K562 (cell line): ENCODE measurements around the gene CACNA1C. TPM values are rescaled to one million over a fixed set of nuclear protein-coding genes. Genes with fewer than 3 reads are reported as not detected.

Experiments
- ATAC-seq: fragments of 200-7000 bp; cut with Tn5 transposase; 3 replicates; pipeline ENCODE4 v1.9.1; 2020; ENCODE audit warnings: moderate library complexity
- BruUV-seq: library from RNA; stranded (reverse); fragments of 400-500 nt; replicated peaks from 2 replicates; lab custom pipeline; 2021; lab: Mats Ljungman, UMichigan
- CTCF ChIA-PET: fragments of 300-600 bp; formaldehyde crosslinking; extraction: SDS; loops from one replicate; lab custom pipeline; 2021; ENCODE audit warnings: low intra/inter-chr PET ratio; lab: Yijun Ruan, JAX
- POLR2A ChIA-PET: fragments of 300-600, 350-650 bp; sonication (Branson Sonifier 250); formaldehyde crosslinking; extraction: SDS; loops from one replicate; lab custom pipeline; 2021; ENCODE audit warnings: antibody characterized with exemption, inconsistent platforms; lab: Yijun Ruan, JAX
- DNase-seq, 4 experiments: peaks; one replicate each; pipeline versions ENCODE4 v3.0.0 to v3.0.0-alpha.2; 2011 to 2018; ENCODE audit warnings: low spot score in 3 of 4, mixed read lengths in 3 of 4; ENCODE audit errors: extremely low read depth in 1 of 4
- FAIRE-seq: peaks from 2 replicates; lab custom pipeline; 2011; peaks lifted over from hg19 to GRCh38; lab: Jason Lieb, UNC
- H2AFZ ChIP-seq: 2 replicates; pipeline ENCODE4 v1.6.0; 2011; ENCODE audit warnings: low read depth, low read length, control low read depth, inconsistent platforms
- H3K27ac ChIP-seq: fragments of 200-600 bp; 3 replicates; pipeline ENCODE4 v1.8.0; 2011; ENCODE audit warnings: low read depth, mild to moderate bottlenecking, control low read depth, inconsistent platforms, low read length, moderate library complexity, mixed read lengths; ENCODE audit errors: extremely low read depth
- H3K27me3 ChIP-seq, 2 experiments: fragments of 300-600 bp in 1 of 2; 2 replicates in 1 of 2; 3 replicates in 1 of 2; pipeline versions ENCODE4 v1.6.0 to v1.8.0; 2011; ENCODE audit warnings: inconsistent platforms in 2 of 2, low read length in 2 of 2, mild to moderate bottlenecking in 1 of 2, mixed read lengths in 1 of 2, moderate library complexity in 1 of 2; ENCODE audit not compliant: control insufficient read depth in 2 of 2, insufficient read depth in 2 of 2
- H3K36me3 ChIP-seq: fragments of 300-600 bp; 3 replicates; pipeline ENCODE4 v1.8.0; 2011; ENCODE audit warnings: mild to moderate bottlenecking, low read length, inconsistent platforms; ENCODE audit not compliant: control insufficient read depth, insufficient read depth
- H3K4me1 ChIP-seq, 2 experiments: fragments of 200-600 bp in 1 of 2; replicated peaks in 1 of 2; 2 replicates in 1 of 2; 3 replicates in 1 of 2; pipeline versions ENCODE4 v1.5.1 to v1.8.0; 2011; ENCODE audit warnings: inconsistent platforms in 2 of 2, low read length in 2 of 2, mild to moderate bottlenecking in 1 of 2, mixed read lengths in 1 of 2, moderate library complexity in 1 of 2; ENCODE audit not compliant: control insufficient read depth in 2 of 2, insufficient read depth in 2 of 2
- H3K4me2 ChIP-seq: 2 replicates; pipeline ENCODE4 v1.6.1; 2011; ENCODE audit warnings: low read length, control low read depth, inconsistent platforms, mixed read lengths; ENCODE audit not compliant: insufficient read depth
- H3K4me3 ChIP-seq: fragments of 200-600 bp; sonication (generic), shearing (Covaris generic); 2 replicates; pipeline ENCODE4 v1.5.1; 2016; ENCODE audit warnings: control low read depth, inconsistent platforms
- H3K79me2 ChIP-seq: fragments of 200-600 bp; 3 replicates; pipeline ENCODE4 v1.8.0; 2011; ENCODE audit warnings: low read length, inconsistent platforms; ENCODE audit not compliant: control insufficient read depth, insufficient read depth
- H3K9ac ChIP-seq, 2 experiments: 2 replicates each; pipeline versions ENCODE4 v1.6.0 to v1.6.1; 2011; ENCODE audit warnings: low read depth in 2 of 2, low read length in 2 of 2, control low read depth in 1 of 2, inconsistent platforms in 1 of 2, mild to moderate bottlenecking in 1 of 2, mixed read lengths in 1 of 2; ENCODE audit not compliant: insufficient read depth in 1 of 2
- H3K9me1 ChIP-seq: one replicate; pipeline ENCODE4 v1.6.0; 2011; ENCODE audit warnings: inconsistent platforms, mild to moderate bottlenecking, low read length, moderate library complexity; ENCODE audit not compliant: control insufficient read depth, insufficient read depth
- H3K9me3 ChIP-seq: replicated peaks from 2 replicates; pipeline ENCODE4 v1.5.1; 2011; ENCODE audit warnings: low read depth, low read length, inconsistent platforms; ENCODE audit not compliant: control insufficient read depth, insufficient read depth
- H4K20me1 ChIP-seq: replicated peaks from 2 replicates; pipeline ENCODE4 v1.6.1; 2011; ENCODE audit warnings: low read length, inconsistent platforms, mixed read lengths; ENCODE audit not compliant: control insufficient read depth, insufficient read depth
- HDAC1 ChIP-seq, 2 experiments: fragments of 450-650 bp; IDR thresholded peaks; 2 replicates each; pipeline ENCODE4 v1.6.1; 2016 to 2017; ENCODE audit warnings: inconsistent platforms in 1 of 2, mild to moderate bottlenecking in 1 of 2, moderate library complexity in 1 of 2
- HNRNPK ChIP-seq: fragments of 200-400 bp; formaldehyde crosslinking; IDR thresholded peaks from one replicate; pipeline ENCODE4 v1.6.1; 2018; ENCODE audit warnings: mild to moderate bottlenecking, low read depth, low read length; ENCODE audit not compliant: poor library complexity, severe bottlenecking
- NR2C2 ChIP-seq, 2 experiments: fragments of 200-800 bp in 1 of 2; sonication (Bioruptor generic) in 1 of 2; sonication (generic) in 1 of 2; formaldehyde crosslinking in 1 of 2; IDR thresholded peaks; 2 replicates each; pipeline versions ENCODE4 v1.6.1 to v1.8.0; 2016 to 2022; ENCODE audit warnings: mild to moderate bottlenecking in 1 of 2, missing compliant biosample characterization in 1 of 2, missing genetic modification characterization in 1 of 2, missing genetic modification reagents in 1 of 2
- PHTF2 ChIP-seq: fragments of 250-450 bp; sonication (Bioruptor Pico); IDR thresholded peaks from 2 replicates; pipeline ENCODE4 v1.5.0; 2021; ENCODE audit warnings: mild to moderate bottlenecking
- PRPF4 ChIP-seq: fragments of 200-400 bp; formaldehyde crosslinking; IDR thresholded peaks from one replicate; pipeline ENCODE4 v1.6.1; 2017; ENCODE audit warnings: low read length, low read depth, mild to moderate bottlenecking; ENCODE audit not compliant: insufficient read depth, poor library complexity, severe bottlenecking
- ZNF12 ChIP-seq: sonication (generic); formaldehyde crosslinking; IDR thresholded peaks from 2 replicates; pipeline ENCODE4 v1.4.0; 2020; ENCODE audit warnings: mild to moderate bottlenecking, missing genetic modification reagents
- WGBS: fragments of 100-300 bp; shearing (Covaris generic); methylation state at CpG from one replicate; pipeline ENCODE4 v1.1.6; 2016; ENCODE audit warnings: low coverage, mixed read lengths; ENCODE audit not compliant: insufficient coverage; ENCODE audit errors: missing lambda C conversion rate; 5-methylcytosine and 5-hydroxymethylcytosine counted together
- in situ Hi-C: fragments of 300-500 bp; cut with MboI; formaldehyde crosslinking; loops from 4 replicates; pipeline ENCODE4 v1.15.0; 2018; ENCODE audit warnings: inconsistent platforms, mixed read lengths
- intact Hi-C: fragments of 100-400 bp; cut with micrococcal nuclease; formaldehyde crosslinking; loops from 2 replicates; pipeline ENCODE4 v1.14.2; 2022
- polyA plus RNA-seq, 8 experiments: library from polyadenylated mRNA; depleted of rRNA in 4 of 8; stranded (reverse) in 5 of 8; unstranded in 3 of 8; fragments of >200 nt; fragmentation: Nextera tagmentation in 2 of 8; fragmentation: Illumina TruSeq in 1 of 8; extraction: Ambion mirVana in 2 of 8; extraction: Trizol in 1 of 8; gene quantifications; 2 replicates each; pipeline versions ENCODE4 v1.2.1 to v1.2.3, GENCODE V29; 2011 to 2014; ENCODE audit warnings: inconsistent platforms in 1 of 8, missing spikeins in 1 of 8
- total RNA-seq, 7 experiments: library from RNA; depleted of rRNA in 6 of 7; stranded (reverse); fragments of >200 nt in 6 of 7; fragmentation: Illumina TruSeq in 2 of 7; extraction: Trizol in 2 of 7; gene quantifications; 2 replicates each; pipeline versions ENCODE4 v1.2.1 to v1.2.3, GENCODE V29; 2011 to 2021; ENCODE audit warnings: low replicate concordance in 1 of 7
- TF ChIP-seq, protein P1 (sequence below): fragments of 450-650 bp; formaldehyde crosslinking; IDR thresholded peaks from 2 replicates; pipeline ENCODE4 v1.4.0; 2022; ENCODE audit warnings: missing genetic modification characterization

The CACNA1C gene
- total and polyA plus RNA-seq, 9 of the 15 experiments (the other 6 are each of a cell fraction or from before 2014, with no cell fraction given) = not detected

DNA sequence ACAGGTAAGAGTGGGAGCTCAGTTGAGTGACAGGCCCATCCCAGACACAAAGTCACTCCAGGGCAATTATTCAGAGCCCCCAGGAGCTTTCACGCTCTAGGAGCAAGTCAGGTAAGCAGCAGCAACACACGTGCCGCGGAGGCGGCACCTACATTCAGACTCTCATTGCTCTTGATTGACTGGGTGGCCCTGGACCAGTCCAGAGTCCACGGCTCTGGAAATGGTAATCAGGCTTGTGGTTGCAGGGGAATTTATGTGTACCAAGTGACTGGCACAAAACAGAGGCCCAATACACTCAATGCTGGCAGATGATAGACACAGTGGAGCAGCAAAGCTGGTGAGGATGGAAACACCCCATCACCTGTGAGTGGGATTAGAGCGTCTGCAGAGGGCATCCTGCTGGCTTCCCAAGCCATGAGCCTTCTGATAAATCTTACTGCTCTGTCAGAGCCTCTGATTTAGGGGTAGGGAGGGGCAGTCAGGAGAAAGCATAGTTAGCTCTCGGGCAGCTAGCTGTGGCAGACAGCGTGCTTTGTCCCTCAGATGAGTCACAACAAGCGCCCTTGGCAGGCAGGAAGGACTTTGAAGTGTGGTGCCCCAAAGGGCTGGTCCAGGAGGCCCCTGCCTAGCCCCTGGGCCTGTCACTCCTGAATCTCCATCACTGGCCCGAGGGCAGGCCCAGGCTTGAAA lies 344.7 kb downstream of the CACNA1C start (continued):
- TF ChIP-seq HNRNPK (no peak), NR2C2 (CRISPR knock-in tag; IDR thresholded peaks at IDR 0.05) (no peak), NR2C2 (tag; IDR thresholded peaks at IDR 0.05) (no peak)

DNA sequence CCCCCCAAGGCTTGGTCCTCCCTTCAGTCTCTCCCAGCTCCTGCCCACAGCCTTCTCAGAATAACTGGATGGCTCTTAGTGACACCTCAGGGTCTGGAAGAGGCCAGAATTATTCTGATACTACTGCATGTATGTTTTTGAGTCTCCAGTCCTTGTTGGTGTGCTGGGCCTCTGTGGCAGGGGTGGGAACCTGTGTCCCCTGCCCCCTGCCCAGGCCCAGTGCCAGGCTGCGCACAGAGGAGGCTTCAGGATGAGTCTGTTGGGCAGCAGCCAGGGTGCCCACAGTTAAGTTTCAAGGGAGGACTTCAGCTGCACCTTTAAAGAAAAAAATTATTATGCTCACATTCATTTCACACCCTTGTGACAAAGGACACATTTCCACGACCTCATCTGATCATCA lies 348.3 kb downstream of the CACNA1C start:
- TF ChIP-seq, protein P1, sequence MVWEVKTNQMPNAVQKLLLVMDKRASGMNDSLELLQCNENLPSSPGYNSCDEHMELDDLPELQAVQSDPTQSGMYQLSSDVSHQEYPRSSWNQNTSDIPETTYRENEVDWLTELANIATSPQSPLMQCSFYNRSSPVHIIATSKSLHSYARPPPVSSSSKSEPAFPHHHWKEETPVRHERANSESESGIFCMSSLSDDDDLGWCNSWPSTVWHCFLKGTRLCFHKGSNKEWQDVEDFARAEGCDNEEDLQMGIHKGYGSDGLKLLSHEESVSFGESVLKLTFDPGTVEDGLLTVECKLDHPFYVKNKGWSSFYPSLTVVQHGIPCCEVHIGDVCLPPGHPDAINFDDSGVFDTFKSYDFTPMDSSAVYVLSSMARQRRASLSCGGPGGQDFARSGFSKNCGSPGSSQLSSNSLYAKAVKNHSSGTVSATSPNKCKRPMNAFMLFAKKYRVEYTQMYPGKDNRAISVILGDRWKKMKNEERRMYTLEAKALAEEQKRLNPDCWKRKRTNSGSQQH = no peak
- TF ChIP-seq HDAC1 (IDR thresholded peaks at IDR 0.05) (no peak), PRPF4 (no peak), PHTF2 (CRISPR knock-in tag) (no peak), ZNF12 (no peak)
- Histone ChIP-seq H3K9me1 (no peaks in the 10 kb centered on the region), H3K4me2 (no peak overlapping the region), H3K27me3 (no peaks in the 10 kb centered on the region; a peak in 1 of 5 replicates), H3K27ac (no peak overlapping the region), H3K79me2 (no peaks in the 10 kb centered on the region), H3K9ac (no peak overlapping the region), H3K9me3 (no peaks in the 10 kb centered on the region), H3K4me3 (no peak overlapping the region), H3K36me3 (no peaks in the 10 kb centered on the region), H4K20me1 (no peaks in the 10 kb centered on the region), H3K4me1 (no peaks in the 10 kb centered on the region), H2AFZ (no peak overlapping the region)
- ChIA-PET POLR2A (interaction anchor here (0.6 to 1.2 kb wide), 2 partner anchors 9 to 384 kb away, joined by 3 read pairs; no protein-coding TSS in a partner anchor), CTCF (no interaction called here)
- no TSS peak for BruUV-seq
- no peak for DNase-seq
- in situ Hi-C loops = no loop called here
- FAIRE-seq = no peak
- no peak for ATAC-seq
- 0% methylated on average over 2 of the region's 2 CpGs for WGBS
- intact Hi-C loops = no loop called here
